Activated T-helper 1 cell treated with anti-CD3 and anti-CD28 coated beads, Interleukin-12 subunit alpha, Interleukin-12 subunit beta, Interleukin-2, Interleukin-4 antibody, amounts not matched to agents 30 ng/mL and 10 ng/mL and 1 ng/mL, durations not matched to agents 14 hours and 24 hours and 36 hours (primary cell): ENCODE results near the gene AKAP5. TPM values are rescaled to one million over a fixed set of nuclear protein-coding genes. Genes with fewer than 3 reads are reported as not detected.
A peak's percentile ranks its signal among the peaks of the same experiment; 100 is the strongest.

Source experiments
- DNase-seq: peaks from one replicate; pipeline ENCODE4 v3.0.0; 2021; ENCODE audit warnings: low spot score
- H3K27ac Mint-ChIP-seq: one replicate; pipeline ENCODE4 v1.8.0; 2021; ENCODE audit warnings: mild to moderate bottlenecking, mixed read lengths
- H3K27me3 Mint-ChIP-seq: one replicate; pipeline ENCODE4 v1.8.0; 2022; ENCODE audit warnings: mild to moderate bottlenecking, moderate library complexity, mixed read lengths; ENCODE audit not compliant: insufficient read depth
- H3K36me3 Mint-ChIP-seq: one replicate; pipeline ENCODE4 v1.8.0; 2021; ENCODE audit warnings: low read depth, mixed read lengths
- H3K4me1 Mint-ChIP-seq: one replicate; pipeline ENCODE4 v1.8.0; 2021; ENCODE audit warnings: low read depth, mixed read lengths
- H3K4me3 Mint-ChIP-seq: one replicate; pipeline ENCODE4 v1.8.0; 2021; ENCODE audit warnings: mild to moderate bottlenecking, moderate library complexity, mixed read lengths
- H3K9me3 Mint-ChIP-seq: one replicate; pipeline ENCODE4 v1.8.0; 2021; ENCODE audit warnings: mixed read lengths
- intact Hi-C: fragments of 100-400 bp; cut with micrococcal nuclease; formaldehyde crosslinking; loops from one replicate; pipeline ENCODE4 v1.15.1; 2024
- total RNA-seq: library from RNA; stranded (reverse); gene quantifications from 2 replicates; pipeline ENCODE4 v1.2.3, GENCODE V29; 2022

AKAP5 gene
- total RNA-seq, 1 donor from 2014 or later, result 1.1 TPM

- peak overlapping the region; percentile 49 for H3K27ac Mint-ChIP-seq
- no peak for DNase-seq
Observed at GRCh38 chr14:64465831-64466554, 694 bp downstream of the AKAP5 start.

GRCh38 chr14:64467101-64467500 is 1.8 kb downstream of the AKAP5 start:
- Mint-ChIP-seq H3K4me3 (no peak overlapping the region), H3K27me3 (peaks cover 6% of the 10 kb centered on the region), H3K36me3 (peaks cover 5% of the 10 kb centered on the region), H3K9me3 (no peaks in the 10 kb centered on the region), H3K27ac (no peak overlapping the region), H3K4me1 (peaks cover 35% of the 10 kb centered on the region)
- intact Hi-C loops, result loop anchor here (1.0 to 5.0 kb wide), 3 partner anchors 36 to 925 kb away; partner anchors contain the start of genes MTHFD1, PPP2R5E and ZBTB25
- no peak for DNase-seq

More at GRCh38 chr14:64465831-64466554, 694 bp downstream of the AKAP5 start:
- intact Hi-C loops, result loop anchor here (1.0 to 5.0 kb wide), 4 partner anchors 21 to 924 kb away; partner anchors contain the start of genes PPP2R5E and ZBTB25
- Mint-ChIP-seq H3K4me1 (peaks cover 35% of the 10 kb centered on the region), H3K27me3 (peaks cover 6% of the 10 kb centered on the region), H3K4me3 (peak overlapping the region; percentile 80), H3K9me3 (no peaks in the 10 kb centered on the region), H3K36me3 (peaks cover 8% of the 10 kb centered on the region)

- intact Hi-C loops, result loop anchor here (1.0 to 5.0 kb wide), 3 partner anchors 35 to 925 kb away; partner anchors contain the start of genes MTHFD1, PPP2R5E and ZBTB25
- no peak overlapping the region for H3K27ac Mint-ChIP-seq
- peaks cover 5% of the 10 kb centered on the region for H3K36me3 Mint-ChIP-seq
- DNase-seq, result no peak
- H3K9me3 Mint-ChIP-seq, result no peaks in the 10 kb centered on the region
- peaks cover 35% of the 10 kb centered on the region for H3K4me1 Mint-ChIP-seq
- H3K4me3 Mint-ChIP-seq, result no peak overlapping the region
- H3K27me3 Mint-ChIP-seq, result peaks cover 6% of the 10 kb centered on the region
Observed at GRCh38 chr14:64467566-64467965, 2.3 kb downstream of the AKAP5 start.

GRCh38 chr14:64468451-64468850 is 3.2 kb downstream of the AKAP5 start:
- no peak for DNase-seq
- Mint-ChIP-seq H3K27me3 (peaks cover 6% of the 10 kb centered on the region), H3K36me3 (peaks cover 5% of the 10 kb centered on the region), H3K4me3 (no peak overlapping the region), H3K9me3 (no peaks in the 10 kb centered on the region), H3K4me1 (peaks cover 35% of the 10 kb centered on the region), H3K27ac (peak overlapping the region; percentile 8)
- intact Hi-C loops, result loop anchor here (5.0 kb wide), 1 partner anchor 926 kb away; the partner anchor contains the start of gene PPP2R5E

GRCh38 chr14:64474041-64474440 is 8.7 kb downstream of the AKAP5 start:
- no peaks in the 10 kb centered on the region for H3K27me3 Mint-ChIP-seq

GRCh38 chr14:64474698-64475097 is 9.4 kb downstream of the AKAP5 start:
- Mint-ChIP-seq H3K9me3 (no peaks in the 10 kb centered on the region), H3K4me3 (no peak overlapping the region), H3K27me3 (no peaks in the 10 kb centered on the region), H3K36me3 (peaks cover 9% of the 10 kb centered on the region), H3K4me1 (peaks cover 9% of the 10 kb centered on the region), H3K27ac (no peak overlapping the region)
- no peak for DNase-seq
- intact Hi-C loops, result no loop called here

More at GRCh38 chr14:64474041-64474440, 8.7 kb downstream of the AKAP5 start:
- peaks cover 9% of the 10 kb centered on the region for H3K4me1 Mint-ChIP-seq
- H3K9me3 Mint-ChIP-seq, result no peaks in the 10 kb centered on the region
- no peak overlapping the region for H3K4me3 Mint-ChIP-seq
- intact Hi-C loops, result no loop called here
- H3K36me3 Mint-ChIP-seq, result peaks cover 9% of the 10 kb centered on the region
- no peak overlapping the region for H3K27ac Mint-ChIP-seq
- DNase-seq, result no peak

- H3K4me3 Mint-ChIP-seq, result no peak overlapping the region
- H3K27me3 Mint-ChIP-seq, result no peaks in the 10 kb centered on the region
- peaks cover 9% of the 10 kb centered on the region for H3K36me3 Mint-ChIP-seq
- DNase-seq, result no peak
- H3K9me3 Mint-ChIP-seq, result no peaks in the 10 kb centered on the region
- H3K27ac Mint-ChIP-seq, result no peak overlapping the region
- H3K4me1 Mint-ChIP-seq, result peaks cover 9% of the 10 kb centered on the region
- intact Hi-C loops, result no loop called here
Observed at GRCh38 chr14:64475585-64476273, 10.4 kb downstream of the AKAP5 start.

- Mint-ChIP-seq H3K4me1 (peaks cover 9% of the 10 kb centered on the region), H3K27me3 (no peaks in the 10 kb centered on the region), H3K27ac (no peak overlapping the region), H3K4me3 (no peak overlapping the region), H3K9me3 (no peaks in the 10 kb centered on the region), H3K36me3 (peaks cover 9% of the 10 kb centered on the region)
- DNase-seq, result no peak
- intact Hi-C loops, result no loop called here
Observed at GRCh38 chr14:64476438-64476837, 11.1 kb downstream of the AKAP5 start.

GRCh38 chr14:64478634-64479250 is 13.4 kb downstream of the AKAP5 start:
- H3K27ac Mint-ChIP-seq, result no peak overlapping the region
- H3K36me3 Mint-ChIP-seq, result peaks cover 11% of the 10 kb centered on the region
- H3K9me3 Mint-ChIP-seq, result no peaks in the 10 kb centered on the region
- H3K4me1 Mint-ChIP-seq, result peaks cover 9% of the 10 kb centered on the region
- intact Hi-C loops, result loop anchor here (1.0 to 2.0 kb wide), 3 partner anchors 22 to 134 kb away; no protein-coding TSS in a partner anchor
- no peak overlapping the region for H3K4me3 Mint-ChIP-seq
- no peak for DNase-seq
- H3K27me3 Mint-ChIP-seq, result no peaks in the 10 kb centered on the region

GRCh38 chr14:64488590-64489099 is 23.3 kb downstream of the AKAP5 start:
- intact Hi-C loops, result no loop called here
- H3K9me3 Mint-ChIP-seq, result no peaks in the 10 kb centered on the region
- DNase-seq, result no peak
- peaks cover 40% of the 10 kb centered on the region for H3K36me3 Mint-ChIP-seq
- H3K4me3 Mint-ChIP-seq, result no peak overlapping the region
- no peaks in the 10 kb centered on the region for H3K27me3 Mint-ChIP-seq
- H3K4me1 Mint-ChIP-seq, result peaks cover 26% of the 10 kb centered on the region
- H3K27ac Mint-ChIP-seq, result no peak overlapping the region

GRCh38 chr14:64491637-64492036 is 26.3 kb downstream of the AKAP5 start:
- no peaks in the 10 kb centered on the region for H3K27me3 Mint-ChIP-seq
- no peak overlapping the region for H3K4me3 Mint-ChIP-seq
- no peak overlapping the region for H3K27ac Mint-ChIP-seq
- H3K9me3 Mint-ChIP-seq, result no peaks in the 10 kb centered on the region
- intact Hi-C loops, result no loop called here
- DNase-seq, result no peak
- H3K36me3 Mint-ChIP-seq, result peaks cover 43% of the 10 kb centered on the region
- peaks cover 32% of the 10 kb centered on the region for H3K4me1 Mint-ChIP-seq

- H3K27ac Mint-ChIP-seq, result no peak overlapping the region
- H3K27me3 Mint-ChIP-seq, result no peaks in the 10 kb centered on the region
- peaks cover 42% of the 10 kb centered on the region for H3K36me3 Mint-ChIP-seq
- DNase-seq, result no peak
- intact Hi-C loops, result no loop called here
- peaks cover 44% of the 10 kb centered on the region for H3K4me1 Mint-ChIP-seq
- no peaks in the 10 kb centered on the region for H3K9me3 Mint-ChIP-seq
- H3K4me3 Mint-ChIP-seq, result no peak overlapping the region
Observed at GRCh38 chr14:64493455-64493854, 28.2 kb downstream of the AKAP5 start.
